DMS153 (cell line): ENCODE data around the gene PPP1R9A.

ENCODE experiments used
- DNase-seq: peaks from one replicate; lab custom pipeline; 2025; lab: John Stamatoyannopoulos, UW

The PPP1R9A gene

GRCh38 chr7:95263785-95264362, 356.5 kb downstream of the PPP1R9A start:
- no peak for DNase-seq

- DNase-seq = no peak
These were observed 357.0 kb downstream of the PPP1R9A start for GRCh38 chr7:95264363-95264891.

GRCh38 chr7:95265634-95266033, 358.2 kb downstream of the PPP1R9A start:
- DNase-seq = no peak

GRCh38 chr7:95267754-95268153, 360.4 kb downstream of the PPP1R9A start:
- no peak for DNase-seq

GRCh38 chr7:95269640-95270039, 362.2 kb downstream of the PPP1R9A start:
- no peak for DNase-seq

GRCh38 chr7:95276114-95276513, 368.7 kb downstream of the PPP1R9A start:
- no peak for DNase-seq

- DNase-seq = no peak
These were observed 372.0 kb downstream of the PPP1R9A start for GRCh38 chr7:95279417-95279816.

- no peak for DNase-seq
These were observed 378.7 kb downstream of the PPP1R9A start for GRCh38 chr7:95286096-95286495.

GRCh38 chr7:95290166-95290830, 382.9 kb downstream of the PPP1R9A start:
- no peak for DNase-seq

- no peak for DNase-seq
These were observed 388.0 kb downstream of the PPP1R9A start for GRCh38 chr7:95295397-95295796.

- no peak for DNase-seq
These were observed 389.1 kb downstream of the PPP1R9A start for GRCh38 chr7:95296456-95296855.

GRCh38 chr7:95297041-95297440, 389.6 kb downstream of the PPP1R9A start:
- DNase-seq = no peak

GRCh38 chr7:95298091-95298490, 390.7 kb downstream of the PPP1R9A start:
- no peak for DNase-seq

- DNase-seq = no peak
These were observed 395.9 kb downstream of the PPP1R9A start for GRCh38 chr7:95303013-95303905.

GRCh38 chr7:95304990-95305389, 397.6 kb downstream of the PPP1R9A start:
- DNase-seq = no peak

GRCh38 chr7:95309951-95310350, 402.6 kb downstream of the PPP1R9A start:
- no peak for DNase-seq

GRCh38 chr7:95311389-95311788, 404.0 kb downstream of the PPP1R9A start:
- DNase-seq = no peak

GRCh38 chr7:95312561-95312960, 405.2 kb downstream of the PPP1R9A start:
- no peak for DNase-seq

GRCh38 chr7:95316588-95316987, 409.2 kb downstream of the PPP1R9A start:
- no peak for DNase-seq

- DNase-seq = no peak
These were observed 410.2 kb downstream of the PPP1R9A start for GRCh38 chr7:95317546-95317945.

- DNase-seq = no peak
These were observed 410.6 kb downstream of the PPP1R9A start for GRCh38 chr7:95317966-95318365.

GRCh38 chr7:95318501-95319100, 411.2 kb downstream of the PPP1R9A start:
- DNase-seq = peak; percentile 50
